ENCODE data around the gene SLC22A6.
A peak's percentile ranks its signal among the peaks of the same experiment; 100 is the strongest.

The SLC22A6 gene

DNA sequence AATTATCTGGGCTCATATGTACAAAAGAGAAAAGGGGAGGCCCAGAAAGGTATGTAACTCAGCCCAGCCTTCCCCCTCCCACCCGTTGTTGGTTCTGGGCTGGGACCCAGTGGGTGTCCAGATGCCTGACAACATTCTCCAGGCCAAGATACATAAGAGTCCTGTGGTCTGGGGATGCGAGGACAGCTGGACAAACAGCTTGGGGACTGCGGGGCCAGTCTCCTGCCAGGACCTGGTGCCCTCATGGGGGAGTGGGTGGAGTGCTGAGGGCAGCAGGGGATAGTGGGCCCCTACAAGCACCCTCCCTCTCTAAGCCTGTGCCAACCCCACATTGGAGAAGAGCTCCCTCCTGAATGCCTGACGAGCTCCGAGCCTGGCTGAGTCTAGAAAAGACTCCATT, 3.5 kb upstream of the SLC22A6 start:
- H3K4me3 ChIP-seq (replicated peaks; ENCODE audit: low read depth, low read length): no peak overlapping the region
- DNase-seq (ENCODE audit: low read depth): no peak
- no peak for TF ChIP-seq CTCF (IDR thresholded peaks at IDR 0.05; ENCODE audit: low read length, missing control alignments)

GRCh38 chr11:62985041-62985750, 429 bp upstream of the SLC22A6 start:
- no peak overlapping the region for H3K4me3 ChIP-seq (replicated peaks; ENCODE audit: low read depth, low read length)
- no peak for DNase-seq (ENCODE audit: low read depth)
- no peak for TF ChIP-seq CTCF (IDR thresholded peaks at IDR 0.05; ENCODE audit: low read length, missing control alignments)

- DNase-seq (ENCODE audit: low read depth): no peak
- TF ChIP-seq CTCF (IDR thresholded peaks at IDR 0.05; ENCODE audit: low read length, missing control alignments): no peak
Observed at GRCh38 chr11:62983536-62984199, 1.1 kb downstream of the SLC22A6 start.

GRCh38 chr11:62981743-62982142, 3.0 kb downstream of the SLC22A6 start:
- H3K4me3 ChIP-seq (replicated peaks; ENCODE audit: low read depth, low read length): no peak overlapping the region
- TF ChIP-seq CTCF (IDR thresholded peaks at IDR 0.05; ENCODE audit: low read length, missing control alignments): no peak
- no peak for DNase-seq (ENCODE audit: low read depth)

More at GRCh38 chr11:62983536-62984199, 1.1 kb downstream of the SLC22A6 start:
- H3K4me3 ChIP-seq (replicated peaks; ENCODE audit: low read depth, low read length): no peak overlapping the region

GRCh38 chr11:62980133-62980760, 4.5 kb downstream of the SLC22A6 start:
- DNase-seq (ENCODE audit: low read depth): peak; percentile 30
- no peak for TF ChIP-seq CTCF (IDR thresholded peaks at IDR 0.05; ENCODE audit: low read length, missing control alignments)
- no peak overlapping the region for H3K4me3 ChIP-seq (replicated peaks; ENCODE audit: low read depth, low read length)

GRCh38 chr11:62976109-62976508, 8.7 kb downstream of the SLC22A6 start:
- no peak overlapping the region for H3K4me3 ChIP-seq (replicated peaks; ENCODE audit: low read depth, low read length)
- DNase-seq (ENCODE audit: low read depth): no peak
- TF ChIP-seq CTCF (IDR thresholded peaks at IDR 0.05; ENCODE audit: low read length, missing control alignments): no peak
